ENCODE results near the gene CCSER1.

Gene CCSER1

DNA sequence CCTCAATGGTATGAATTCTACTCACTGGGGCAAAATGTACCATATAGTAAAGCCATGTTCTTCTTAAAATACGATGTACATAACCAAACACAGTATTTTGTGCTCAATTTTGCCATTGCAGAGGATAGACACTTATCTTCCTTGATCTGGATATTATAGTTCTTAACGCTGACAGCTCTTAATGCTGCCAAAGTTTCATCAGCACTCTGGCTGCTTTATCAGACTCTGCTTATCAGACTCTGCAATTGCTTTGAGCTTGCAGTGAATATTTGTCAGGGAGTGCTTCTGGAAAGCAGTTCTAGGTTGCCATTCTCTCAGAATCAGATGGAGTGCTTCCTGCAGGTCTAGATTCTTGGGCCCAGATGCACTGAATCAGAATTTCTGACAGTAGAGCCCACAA, 863.1 kb downstream of the CCSER1 start:
- no peak for DNase-seq

DNA sequence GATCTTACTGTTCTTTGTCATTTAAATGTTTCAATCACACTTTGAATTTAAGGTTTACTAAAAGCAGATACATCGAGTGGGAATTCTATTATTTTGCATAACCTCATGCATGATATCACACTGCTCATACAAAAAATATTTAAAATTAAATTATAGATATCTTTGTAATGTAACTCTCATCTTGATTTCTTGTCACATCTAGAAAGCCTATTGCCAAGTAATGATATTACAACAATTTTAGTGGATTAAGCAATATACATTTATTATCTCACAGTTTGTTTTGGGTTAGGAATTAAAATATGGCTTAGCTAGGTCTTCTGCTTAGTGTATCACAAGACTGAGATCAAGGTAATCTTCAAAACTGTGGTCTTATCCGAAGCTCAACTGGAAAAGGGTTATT, 865.0 kb downstream of the CCSER1 start:
- no peak for DNase-seq

DNA sequence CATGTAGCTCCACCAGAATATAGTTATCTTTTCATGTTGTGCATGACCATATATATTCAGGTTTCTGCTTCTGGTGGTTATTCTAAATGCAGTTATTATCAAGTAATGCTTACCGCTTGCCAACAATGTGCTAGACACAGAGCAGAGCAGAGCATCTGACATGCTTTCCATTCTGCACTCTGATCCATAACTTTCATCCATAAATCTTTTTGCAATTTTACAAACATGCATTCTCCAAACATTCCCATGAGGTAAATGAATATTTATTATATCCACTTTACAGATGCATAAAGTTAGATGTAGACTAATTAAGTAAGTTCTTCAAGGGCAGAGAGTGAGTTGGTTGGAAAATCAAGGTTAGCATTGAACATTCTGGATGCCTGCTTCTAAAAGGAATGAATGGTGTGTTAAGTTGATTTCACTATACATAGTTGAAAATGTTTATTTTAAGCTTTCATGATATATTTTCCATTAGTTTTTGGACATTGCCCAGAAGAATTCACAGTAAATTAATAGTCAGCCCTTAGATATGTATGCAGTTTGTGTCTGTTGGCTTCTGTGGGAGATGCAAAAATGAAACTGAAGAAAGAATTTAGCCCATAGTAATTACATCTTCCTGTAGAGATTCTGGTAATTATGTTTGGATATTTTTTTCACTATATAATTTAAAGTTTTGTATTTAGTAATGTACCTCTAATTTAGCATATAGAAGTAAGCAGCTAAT, 867.8 kb downstream of the CCSER1 start:
- no peak for DNase-seq

DNA sequence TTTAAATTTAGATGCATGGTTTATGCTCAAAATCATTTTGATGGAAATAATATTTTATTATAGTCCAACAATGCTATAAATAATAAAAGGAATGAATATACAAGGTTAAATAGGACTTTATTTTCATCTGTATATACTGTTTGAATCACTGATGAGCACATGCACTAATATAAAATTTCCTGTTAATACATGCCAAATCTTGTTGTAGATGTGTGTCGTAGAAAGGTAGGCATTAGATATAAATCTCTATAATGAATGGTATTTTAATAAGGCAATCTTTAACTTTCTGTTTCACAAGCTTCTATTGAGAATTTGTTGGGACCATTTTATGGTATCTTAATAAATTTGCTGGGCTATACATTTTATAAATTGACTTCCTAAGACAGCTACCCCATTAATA, 868.8 kb downstream of the CCSER1 start:
- no peak for DNase-seq

DNA sequence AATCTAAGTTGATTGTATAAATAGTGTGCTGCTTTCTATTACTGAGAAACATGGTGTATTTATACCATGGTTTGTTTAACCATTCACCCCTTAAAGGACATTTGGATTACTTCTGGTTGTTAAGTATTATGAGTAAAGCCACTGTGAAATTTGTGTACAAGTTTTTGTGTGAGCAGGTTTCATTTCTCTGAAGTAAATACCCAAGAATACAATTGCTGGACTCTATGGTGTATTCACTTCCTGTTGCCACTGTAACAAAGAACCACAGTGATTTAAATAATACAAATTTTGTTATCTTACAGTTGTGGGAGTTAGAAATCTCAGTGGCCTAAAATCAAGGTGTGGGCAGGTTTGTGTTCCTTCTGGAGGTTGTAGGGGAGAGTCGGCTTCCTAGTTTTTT, 869.6 kb downstream of the CCSER1 start:
- DNase-seq: no peak

DNA sequence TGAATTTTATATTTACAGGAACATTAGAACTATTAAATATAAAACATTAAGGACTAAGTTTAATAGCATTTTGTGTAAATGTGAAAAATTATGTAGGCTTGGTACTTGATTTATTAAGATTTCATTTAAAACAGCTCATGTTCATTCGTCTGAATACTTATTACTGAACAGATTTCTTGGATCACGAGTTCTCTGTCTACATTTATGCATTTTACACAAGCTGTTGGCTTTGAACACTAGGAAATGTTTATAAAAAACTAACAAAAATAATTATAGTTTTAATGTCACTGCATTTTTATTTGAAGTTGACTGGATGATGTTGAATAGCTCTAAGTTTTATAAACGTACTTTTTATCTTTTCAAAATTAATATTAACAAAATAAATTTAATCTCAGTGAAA, 888.7 kb downstream of the CCSER1 start:
- DNase-seq: no peak

DNA sequence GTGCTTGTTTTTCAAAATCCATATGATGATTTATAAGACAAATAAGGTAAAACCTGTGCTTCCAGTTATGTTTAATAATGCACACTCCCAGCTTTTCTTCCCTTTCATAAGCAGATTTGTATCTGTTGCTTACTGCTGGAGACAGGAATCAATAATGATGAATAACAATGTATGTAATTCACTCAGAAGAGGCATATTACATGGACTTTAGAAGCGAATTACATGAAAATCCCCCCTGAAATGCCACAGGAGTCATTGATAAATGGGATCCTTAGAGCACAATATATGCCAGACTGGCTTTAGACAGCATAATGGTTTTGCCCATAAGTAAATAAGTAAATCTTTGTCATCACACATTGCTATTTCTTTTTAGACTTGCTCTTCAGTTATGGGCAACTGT, 892.3 kb downstream of the CCSER1 start:
- no peak for DNase-seq

DNA sequence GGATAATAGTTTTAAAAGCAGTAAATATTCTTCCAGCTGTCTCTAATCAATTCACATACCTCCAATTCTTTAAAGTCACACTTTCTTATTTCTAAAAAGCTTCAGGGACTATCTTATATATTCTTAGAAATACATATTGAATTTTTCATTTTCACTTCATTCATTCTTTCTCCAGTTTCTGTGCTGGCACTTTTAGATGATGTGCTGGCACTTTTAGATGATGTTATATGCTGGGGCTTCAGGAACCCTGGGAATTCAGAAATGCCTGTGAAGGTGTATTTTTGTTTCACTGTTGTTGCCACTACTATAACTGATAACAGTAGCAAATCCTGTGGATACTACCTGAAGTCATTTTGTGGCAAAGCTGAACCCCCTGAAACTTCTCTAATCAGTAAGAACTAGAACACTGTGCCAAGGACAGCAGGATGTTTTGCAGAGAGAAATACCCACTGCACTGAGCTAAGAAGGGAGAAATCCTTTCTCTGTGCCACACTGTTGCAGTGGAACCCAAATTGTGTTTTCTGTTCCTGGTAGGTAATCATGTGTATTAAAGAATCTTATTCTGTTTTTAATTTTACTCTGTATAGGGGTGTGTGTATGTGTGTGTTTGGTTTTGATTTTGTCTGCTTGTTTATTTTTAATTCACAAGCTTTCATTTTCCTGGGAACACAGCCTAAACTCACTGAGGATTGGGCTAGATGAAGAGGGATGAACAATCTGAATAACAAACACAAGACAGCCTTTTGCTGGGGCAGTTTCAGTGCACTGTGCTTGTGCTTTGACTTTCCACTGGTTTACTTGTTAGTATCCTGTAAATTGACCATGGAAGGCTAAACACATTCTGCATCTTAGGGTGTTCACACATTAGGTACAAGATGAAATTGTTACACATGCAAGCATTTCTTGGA, 898.3 kb downstream of the CCSER1 start:
- no peak for DNase-seq

DNA sequence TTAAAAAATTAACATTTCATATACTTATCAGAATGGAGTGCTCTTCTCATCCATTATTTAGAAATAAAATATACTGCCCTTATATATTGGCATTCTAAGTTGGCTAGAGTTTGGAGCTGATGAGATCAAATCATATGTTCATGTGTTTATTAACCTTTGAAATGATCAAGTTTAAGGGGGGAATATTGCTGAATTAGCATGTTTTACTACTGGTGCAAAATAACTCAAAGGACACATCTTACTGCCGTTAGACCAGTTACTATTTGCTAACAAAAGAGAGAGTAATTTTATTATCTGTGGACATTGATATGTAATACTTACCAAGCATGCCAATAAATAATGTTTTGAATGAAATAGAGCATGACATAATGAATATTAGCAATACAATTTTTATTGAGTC, 901.0 kb downstream of the CCSER1 start:
- DNase-seq: no peak

DNA sequence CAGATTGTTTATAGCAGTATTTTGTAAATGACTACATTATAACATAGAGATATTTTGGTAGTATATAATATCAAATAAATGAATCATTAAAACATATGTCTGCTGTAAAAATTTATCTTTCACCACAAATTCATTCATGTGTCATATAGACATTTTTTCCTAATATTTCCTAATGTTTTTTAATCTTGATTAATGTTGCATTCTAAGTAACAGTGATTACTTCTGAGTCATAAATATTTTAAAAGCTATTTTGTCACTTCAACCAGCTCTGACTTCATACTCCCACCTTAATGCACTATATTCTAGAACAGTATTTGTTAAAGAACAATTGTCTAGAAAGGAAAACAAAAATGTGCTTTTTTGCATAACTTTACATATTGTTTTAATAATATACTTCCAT, 904.6 kb downstream of the CCSER1 start:
- no peak for DNase-seq

DNA sequence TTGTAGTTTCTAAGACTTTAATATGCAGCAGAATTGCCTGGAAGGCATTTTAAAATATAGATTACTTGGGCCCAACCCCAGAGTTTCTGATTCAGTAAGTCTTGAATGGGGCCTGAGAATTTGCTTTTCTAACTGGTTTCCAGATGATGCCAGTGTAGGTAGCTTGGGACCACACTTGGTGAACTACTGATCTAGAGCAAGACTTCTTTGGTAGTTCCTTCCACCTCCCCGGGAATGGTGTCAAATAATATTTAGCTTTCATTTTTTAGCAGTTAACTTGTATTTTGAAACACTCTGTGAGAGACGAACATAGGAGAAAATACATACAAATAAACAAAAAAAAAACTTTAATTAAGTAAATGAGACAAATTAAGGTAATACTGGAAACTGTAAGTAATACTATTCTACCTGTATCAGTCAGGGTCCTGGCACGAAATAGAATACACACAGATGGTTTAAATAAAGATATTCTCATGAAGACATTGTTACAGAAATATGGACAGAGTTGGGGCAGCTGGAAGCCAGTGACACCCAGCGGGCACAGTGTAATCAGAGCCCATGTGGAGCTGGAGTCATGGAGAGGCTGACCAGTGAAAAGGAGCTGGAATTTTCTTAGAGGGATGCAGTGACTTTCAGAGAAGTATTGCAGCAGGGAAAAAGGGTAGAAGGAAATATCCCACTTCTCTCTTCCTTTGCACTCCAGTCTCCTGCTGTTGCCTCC, 905.7 kb downstream of the CCSER1 start:
- no peak for DNase-seq

DNA sequence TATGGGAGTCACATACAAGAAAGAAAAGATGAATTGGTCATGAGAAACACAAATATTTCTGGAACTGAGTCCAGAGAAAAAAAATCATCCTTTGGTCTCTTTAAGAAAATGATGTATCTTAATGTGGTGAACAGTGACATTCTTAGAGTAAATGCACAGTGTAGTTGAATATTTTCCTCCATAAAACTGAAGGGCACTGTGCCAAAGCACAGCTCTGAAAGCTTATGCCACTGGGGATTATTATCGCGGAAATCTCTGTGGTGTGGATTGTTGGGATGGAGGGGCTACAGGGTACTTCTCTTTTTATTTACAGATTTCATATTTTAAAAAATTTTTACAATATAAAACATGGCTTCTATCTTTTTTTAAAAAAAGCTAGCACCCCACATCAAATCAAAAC, 908.1 kb downstream of the CCSER1 start:
- DNase-seq: no peak

DNA sequence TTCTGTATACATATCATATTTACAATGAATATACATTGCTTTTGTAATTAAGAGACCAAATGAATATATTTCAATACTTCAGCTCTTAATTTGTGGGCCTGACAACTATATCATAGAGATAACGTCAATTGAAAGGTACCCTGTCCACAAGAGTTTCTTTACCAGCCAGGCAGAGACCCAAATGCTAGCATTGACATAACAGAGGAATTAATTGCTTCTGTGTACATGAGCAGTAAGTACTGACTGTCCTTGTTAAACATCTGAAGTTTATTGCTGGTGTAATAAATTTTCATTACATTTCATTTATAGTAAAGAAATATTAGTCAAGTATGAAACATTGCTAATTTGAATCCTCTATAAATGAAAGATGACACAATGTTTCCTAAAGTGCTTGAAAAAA, 910.8 kb downstream of the CCSER1 start:
- DNase-seq: no peak

DNA sequence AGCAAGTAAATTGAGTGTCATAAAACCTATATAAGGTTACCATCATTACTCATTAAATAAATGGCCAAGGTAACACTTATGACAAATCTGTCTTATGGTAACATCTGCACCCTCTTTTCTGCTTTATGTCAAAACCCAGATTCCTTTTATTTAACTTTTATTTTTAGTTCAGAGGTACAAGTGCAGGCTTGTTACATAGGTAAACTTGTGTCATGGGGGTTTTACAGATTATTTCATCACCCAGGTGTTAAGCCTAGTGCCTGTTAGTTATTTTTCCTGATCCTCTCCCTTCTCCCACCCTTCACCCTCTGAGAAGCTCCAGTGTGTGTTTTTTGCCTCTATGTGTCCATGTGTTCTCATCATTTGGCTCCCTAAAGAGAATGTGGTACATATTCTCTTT, 930.7 kb downstream of the CCSER1 start:
- no peak for DNase-seq

DNA sequence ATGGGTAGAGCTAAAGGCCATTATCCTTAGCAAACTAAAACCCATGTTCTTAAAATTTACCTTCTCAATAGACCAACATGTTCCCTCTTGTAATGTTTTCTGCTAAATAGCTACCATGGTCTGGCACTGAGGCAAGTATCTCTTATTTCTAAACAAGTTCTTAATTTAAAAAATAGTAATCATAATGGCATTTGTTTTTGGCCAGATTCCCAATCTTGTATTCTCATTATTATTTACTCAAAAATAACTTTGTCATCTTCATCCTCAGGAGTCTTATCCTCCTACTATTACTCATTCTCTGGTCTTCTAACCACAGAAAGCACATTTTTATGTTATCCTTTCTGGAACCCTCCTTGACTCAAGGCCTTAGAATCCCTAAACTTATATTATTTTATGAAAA, 931.2 kb downstream of the CCSER1 start:
- DNase-seq: no peak

DNA sequence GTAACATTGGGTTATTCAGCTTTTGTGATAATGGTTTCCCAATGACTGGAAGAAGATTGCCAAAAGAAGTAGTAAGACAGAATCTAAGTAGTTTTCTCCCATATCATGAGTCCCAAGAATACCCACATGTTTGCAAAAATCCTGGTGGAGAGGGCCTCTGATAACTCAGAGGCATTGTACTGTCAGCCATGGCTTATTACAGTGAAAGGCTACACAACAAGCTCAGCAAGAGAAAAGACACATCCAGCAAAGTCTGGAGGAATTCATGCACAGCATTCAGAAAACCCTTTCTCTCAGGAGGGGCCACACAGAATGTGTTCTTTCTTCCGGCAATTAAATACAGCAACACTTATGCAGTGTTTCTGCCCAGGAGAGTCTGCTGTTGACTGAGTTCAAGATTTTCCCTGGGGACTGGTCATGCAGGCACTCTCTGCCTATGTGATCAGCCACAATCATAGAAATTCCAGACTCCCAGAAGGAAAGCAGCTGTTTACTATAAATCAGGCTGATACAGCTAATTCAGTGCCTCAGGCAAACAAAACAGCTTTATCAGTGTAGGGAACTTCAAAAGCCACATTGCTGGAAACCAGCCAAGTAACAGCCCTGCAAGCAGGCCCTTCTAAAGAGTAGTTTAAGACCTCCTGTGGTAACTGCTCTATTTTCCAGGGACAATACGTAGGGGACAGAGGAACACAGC, 937.1 kb downstream of the CCSER1 start:
- DNase-seq: no peak

DNA sequence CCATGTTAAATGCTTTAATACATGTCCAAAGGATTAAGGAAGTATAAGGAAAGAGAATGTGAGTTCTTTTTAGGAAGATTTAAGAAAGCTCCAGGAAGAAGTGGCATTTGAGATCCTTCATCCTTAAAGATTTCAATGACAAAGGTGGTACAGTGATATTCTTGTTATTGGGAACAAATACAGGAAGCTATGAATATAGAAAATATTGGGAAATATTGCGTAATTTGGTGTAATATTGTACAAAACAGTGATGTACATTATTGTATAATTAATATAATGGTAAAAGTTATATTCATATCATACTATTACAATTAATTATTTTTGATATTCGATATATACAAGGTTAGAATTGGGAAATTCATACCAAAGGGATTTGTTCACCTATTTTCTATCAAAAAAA, 937.9 kb downstream of the CCSER1 start:
- DNase-seq: no peak

DNA sequence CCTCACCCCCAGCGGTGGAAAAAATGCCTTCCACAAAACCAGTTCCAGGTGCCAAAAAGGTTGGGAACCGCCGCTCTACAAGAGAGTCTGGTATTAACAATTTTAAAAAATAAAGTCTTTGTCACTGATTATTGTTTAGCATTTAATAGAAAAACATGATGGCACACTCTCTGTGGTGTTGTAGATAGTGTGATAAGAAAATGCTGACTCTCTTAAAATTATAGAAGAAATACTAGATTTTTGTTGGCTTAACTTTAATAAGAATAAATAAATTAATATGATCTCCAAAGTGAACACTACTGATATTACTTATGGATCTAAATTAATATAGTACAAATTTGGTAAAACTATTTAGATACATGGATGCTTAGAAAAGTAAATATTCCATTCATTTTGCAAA, 943.5 kb downstream of the CCSER1 start:
- no peak for DNase-seq

DNA sequence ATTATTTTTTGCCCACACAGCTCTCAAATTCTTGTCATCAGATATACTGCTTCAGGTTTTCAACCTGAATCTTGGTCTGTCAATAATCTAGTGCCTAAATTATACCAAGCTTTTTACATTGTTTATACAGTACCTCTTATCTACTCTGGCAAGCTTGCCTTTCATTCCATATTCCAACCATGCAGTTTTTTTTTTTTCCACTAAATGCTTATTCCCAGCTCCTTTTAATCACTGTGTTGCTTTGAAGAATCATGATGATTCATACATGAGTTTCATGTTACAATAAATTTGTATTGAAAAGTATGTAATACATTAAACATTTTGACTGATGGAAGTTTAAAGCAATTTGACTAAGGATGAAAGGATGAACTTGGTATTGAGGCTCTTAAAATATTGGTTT, 949.0 kb downstream of the CCSER1 start:
- DNase-seq: no peak

DNA sequence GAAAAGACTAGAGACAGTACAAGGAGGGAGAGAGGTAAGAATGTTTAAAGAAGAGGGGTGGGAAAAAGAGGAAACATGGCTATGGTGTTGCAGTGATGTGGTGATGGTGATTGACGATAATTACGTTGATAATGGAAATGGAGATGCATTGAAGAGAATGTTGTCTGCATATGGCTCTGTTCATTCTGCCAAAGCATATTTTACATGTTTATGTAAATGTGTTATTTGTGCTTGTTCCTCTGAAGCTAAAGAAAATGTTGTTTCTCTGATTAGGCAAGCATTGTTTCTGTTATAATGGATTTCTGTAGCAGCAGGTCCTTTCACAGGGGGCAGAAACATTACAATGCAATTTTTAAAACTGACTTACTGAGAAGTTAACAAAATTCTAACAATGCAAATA, 958.8 kb downstream of the CCSER1 start:
- DNase-seq: no peak

DNA sequence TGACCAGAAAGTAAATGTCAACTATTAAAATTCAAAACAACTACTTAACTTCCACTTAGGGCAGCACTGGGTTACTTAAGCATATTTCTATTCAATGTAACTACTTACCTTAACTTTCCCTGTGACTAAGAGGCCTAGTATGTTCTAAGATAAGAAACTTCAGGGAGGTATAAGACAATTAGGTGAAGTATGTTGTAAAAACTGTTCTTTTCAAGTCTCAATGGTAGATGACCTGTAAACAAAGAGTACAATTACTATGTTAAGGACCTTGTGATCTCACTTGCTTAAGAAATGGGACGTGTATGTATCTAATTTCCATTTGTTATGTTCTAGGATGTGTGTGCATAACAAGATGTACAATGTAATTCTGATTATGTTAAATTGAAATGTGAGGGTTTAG, 960.5 kb downstream of the CCSER1 start:
- no peak for DNase-seq

DNA sequence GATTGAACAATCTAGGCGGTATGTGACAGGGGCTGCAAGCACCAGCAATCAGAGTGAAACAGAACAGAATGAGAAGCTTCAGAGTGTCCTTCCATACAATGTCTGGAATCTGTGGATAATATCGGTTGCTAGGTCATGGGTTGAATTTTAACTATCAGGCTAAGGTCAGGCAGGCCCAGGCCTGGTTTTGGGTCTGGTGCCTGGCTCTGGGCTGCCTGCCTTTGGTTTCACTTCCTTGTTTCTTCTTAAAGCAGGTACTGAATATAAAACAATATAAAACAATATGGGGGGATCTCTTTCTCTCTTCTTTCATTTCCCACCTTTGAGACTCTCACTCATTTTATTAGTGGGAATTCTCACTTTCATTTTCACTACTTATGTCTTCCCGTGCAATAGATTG, 962.0 kb downstream of the CCSER1 start:
- DNase-seq: no peak

DNA sequence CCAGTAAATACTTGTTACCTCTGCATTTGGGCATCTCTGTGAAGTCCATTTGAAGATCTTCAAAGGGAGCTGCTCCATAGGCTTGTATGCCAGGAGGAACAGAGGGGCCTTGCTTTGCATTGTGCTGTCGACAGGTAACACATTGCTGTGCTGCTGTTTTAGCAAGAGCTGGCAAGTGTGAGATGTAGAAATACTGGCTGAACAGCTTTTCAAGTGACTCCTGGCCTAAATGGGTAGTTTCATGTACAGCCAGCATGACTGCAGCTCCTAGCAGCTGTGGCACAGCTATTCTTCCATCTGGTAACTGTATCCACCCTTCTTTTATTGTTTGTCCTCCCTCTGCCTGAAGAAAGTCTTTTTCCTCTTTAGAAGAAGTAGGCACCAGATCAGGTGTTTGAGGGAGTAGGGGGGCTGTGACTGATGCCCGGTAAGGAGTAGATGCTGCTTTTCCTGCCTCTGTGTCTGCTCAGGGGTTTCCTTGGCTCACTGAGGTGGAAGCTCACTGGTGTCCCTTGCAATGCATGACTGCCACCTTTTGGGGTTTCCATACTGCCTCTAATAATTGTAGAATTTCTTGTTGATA, 965.3 kb downstream of the CCSER1 start:
- DNase-seq: no peak

All from activated CD4-positive, alpha-beta T cell treated with anti-CD3 and anti-CD28 coated beads, Interleukin-2, Interleukin-6, amounts not matched to agents 100 ng/mL and 50 ng/mL, durations not matched to agents 16 hours and 8 hours (primary cell).